NCI-H2107 treated with DMSO at 0.1 percent for 48 hours (cell line): ENCODE data around the gene CABP2.

Experiments
- DNase-seq: peaks from one replicate; lab custom pipeline; 2025; ENCODE audit not compliant: unreplicated experiment; lab: John Stamatoyannopoulos, UW

Gene CABP2

DNA sequence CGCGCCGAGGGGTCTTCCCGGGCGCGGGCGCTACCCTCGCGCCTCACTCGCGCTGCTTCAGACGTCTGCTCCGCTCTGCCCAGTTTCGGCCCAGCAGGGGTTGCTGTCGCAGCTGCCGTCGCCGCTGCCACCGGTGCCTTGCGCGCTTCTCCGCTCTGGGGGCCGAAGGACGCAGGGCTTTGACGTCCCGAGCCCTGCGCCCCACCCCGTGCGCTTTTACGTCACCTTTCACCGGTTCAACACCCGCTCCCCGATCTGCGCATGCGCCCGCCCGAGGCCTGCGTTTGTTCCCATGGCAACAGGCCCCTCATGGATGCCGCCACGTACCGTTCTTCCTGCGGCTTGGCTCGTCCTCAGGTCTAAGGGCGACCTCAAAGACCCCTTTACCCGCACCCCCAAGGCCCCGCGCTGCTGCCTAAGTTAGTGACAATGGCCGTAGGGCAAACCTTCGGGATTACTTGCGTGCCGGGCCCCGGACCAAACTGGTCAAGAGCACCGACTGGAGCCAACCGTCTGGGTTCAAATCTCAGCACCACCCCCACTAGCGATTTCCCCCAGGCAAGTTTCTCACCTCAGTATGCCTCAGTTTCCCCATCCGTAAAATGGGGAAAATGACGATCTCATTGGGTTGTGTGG lies 14.6 kb downstream of the CABP2 start:
- peak; percentile 89 for DNase-seq

- peak; percentile 90 for DNase-seq
Observed at GRCh38 chr11:67507864-67508485, 15.3 kb downstream of the CABP2 start, which contains the start of gene CDK2AP2. Gene CDK2AP2, minus strand, starts transcription at chr11:67508162. Its CDS starts 80 bp downstream, at chr11:67508082.

GRCh38 chr11:67507242-67507863 lies 15.9 kb downstream of the CABP2 start:
- no peak for DNase-seq

DNA sequence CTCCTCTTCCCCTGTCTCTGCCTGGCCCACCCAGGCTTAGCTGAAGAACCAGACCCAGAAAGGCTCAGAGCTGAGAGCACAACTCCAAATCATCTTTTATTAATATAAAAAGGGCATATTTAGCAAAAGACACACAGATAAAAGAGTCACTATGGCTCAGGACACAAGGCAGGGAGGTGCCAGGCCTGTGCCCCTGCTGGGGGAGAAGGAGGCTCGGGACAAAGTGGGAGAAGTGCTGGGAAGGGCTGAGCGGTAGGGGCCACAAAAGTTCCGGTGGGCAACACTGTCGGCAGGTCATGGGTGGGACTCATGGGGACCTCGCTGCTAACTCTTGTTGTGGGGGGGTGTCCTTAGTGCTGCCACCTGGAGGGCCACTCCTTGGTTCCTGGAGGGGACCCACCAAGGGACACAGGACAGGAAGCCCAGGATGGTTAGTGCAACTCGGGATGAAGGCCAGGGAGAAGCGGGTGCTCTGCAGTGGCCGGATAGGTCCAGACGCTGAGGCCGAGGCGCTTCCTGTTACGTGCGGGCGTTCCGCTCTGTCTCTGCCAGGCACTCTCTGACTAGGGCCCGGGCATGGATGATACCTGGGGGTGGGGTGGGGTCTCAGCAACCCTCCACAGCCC lies 16.7 kb downstream of the CABP2 start:
- DNase-seq = no peak

DNA sequence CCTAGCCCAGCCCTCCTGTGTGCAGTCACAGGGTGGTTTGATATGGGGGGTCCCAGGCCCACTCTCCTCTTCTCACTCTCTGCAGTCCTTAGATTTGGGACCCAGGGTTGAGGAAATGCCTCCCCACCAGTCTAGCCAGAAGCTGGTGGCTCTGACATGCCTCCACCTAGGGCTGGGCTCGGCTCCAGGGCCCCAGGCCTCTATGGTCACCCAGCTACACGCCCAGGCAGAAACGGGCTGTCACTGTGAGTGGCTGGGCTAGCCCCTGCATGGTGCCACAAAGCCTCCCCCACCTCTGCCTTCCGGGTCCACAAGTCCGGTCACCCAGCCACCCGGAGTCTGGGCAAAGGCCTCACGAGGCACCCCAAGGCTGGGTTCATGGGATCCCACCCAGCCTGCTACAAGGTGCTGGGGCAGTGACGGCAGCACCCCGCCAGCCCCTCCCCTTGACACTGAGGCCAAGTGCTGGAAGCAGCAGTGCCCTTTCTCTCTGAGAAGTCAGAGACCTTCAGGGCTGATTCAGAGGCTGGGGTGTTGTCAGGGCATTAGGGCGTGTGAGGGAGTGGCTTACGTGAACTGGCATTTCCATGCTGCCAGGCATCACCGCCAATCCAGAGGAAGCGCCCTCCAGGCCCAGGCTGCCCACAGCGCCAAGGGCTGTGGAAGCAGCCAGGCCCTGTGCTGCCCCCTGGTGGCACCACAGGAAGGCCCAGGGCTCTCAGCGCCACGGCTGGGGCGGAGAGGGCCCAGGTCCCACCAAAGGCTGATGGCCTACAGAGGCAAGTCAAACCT lies 17.4 kb downstream of the CABP2 start:
- peak; percentile 31 for DNase-seq

DNA sequence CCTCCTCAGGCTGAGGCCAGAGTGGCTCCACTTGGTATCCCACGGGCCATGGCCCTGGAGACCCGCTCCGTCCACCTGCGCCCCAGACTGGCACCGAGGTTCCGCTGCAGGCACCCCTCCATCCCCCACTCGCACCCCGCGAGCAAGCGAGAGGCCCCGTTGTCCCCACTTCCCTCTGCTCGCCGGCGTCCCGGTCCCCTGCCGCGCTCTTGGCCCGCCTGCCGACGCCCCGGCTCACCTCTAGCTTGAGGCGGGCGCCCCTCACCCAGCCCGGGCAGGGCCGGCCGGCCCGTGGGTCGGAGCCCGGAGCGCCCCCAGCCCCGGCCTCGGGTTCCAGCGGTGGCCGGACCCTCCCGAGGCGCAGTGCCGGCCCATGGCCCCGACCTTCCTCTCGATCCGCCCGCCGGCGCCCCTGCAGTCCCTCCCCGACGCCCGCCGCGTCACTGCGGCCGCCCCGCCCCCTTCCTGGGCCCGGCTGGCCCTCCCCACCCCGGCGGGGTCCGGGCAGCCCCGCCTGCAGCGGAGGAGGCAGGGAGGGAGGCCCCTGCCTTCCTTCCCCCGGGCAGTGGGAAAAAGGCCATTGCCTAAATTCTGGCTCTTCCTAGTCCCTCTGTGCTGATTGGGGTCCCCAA lies 18.2 kb downstream of the CABP2 start, which contains the start of gene PITPNM1:
PITPNM1 (minus strand) TSS at position 414 of the 632 bp plus-strand sequence. CDS start 1,183 bp downstream, outside the sequence.
- no peak for DNase-seq

DNA sequence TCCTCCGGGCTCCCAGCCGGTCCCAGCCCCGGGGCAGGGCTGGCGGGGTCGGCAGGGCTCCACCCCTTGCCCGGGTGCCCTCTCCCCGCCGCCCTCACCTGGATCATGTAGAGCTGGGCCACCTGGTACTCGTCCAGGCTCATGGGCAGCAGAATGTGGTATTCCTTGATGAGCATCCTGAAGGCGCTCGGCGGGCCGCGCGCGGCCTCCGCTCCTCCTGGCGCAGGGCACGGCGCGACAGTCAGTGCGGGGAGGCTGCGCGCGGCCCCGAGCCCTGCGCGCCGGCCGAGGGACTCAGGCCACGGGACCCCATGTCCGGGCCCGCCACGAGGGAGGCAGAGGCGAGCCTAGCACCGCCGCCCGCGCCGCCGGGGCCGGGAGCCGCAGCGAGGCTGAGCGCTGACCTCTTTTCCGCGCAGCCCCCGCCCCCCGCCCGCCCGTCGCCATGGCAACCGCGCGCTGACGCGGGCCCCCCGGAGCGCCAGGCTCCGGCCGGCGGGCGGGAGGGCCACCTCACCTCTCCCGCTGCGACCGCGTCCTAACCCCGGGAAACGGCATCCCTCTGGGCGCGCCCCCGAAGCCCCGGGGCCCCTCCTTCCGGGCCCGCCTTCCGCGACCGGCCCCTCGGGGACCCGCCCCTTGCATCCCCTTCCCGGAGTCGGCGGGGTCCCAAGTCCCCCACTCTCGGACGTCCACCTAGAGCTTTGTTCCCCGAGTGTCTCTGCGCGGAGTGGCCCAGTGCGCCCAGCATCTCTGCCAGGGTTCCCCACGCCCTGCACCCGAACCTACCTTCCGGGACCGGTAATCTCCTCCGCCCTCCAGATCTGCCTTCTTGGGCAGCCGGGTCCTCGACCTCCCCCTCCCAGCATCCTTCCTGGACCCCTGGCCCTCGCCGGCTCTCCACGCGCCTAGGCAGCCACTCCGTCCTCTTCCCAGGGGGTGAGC lies 19.0 kb downstream of the CABP2 start:
- DNase-seq = no peak

- DNase-seq = no peak
Observed at GRCh38 chr11:67503119-67504004, 19.9 kb downstream of the CABP2 start.

- DNase-seq = no peak
Observed at GRCh38 chr11:67502328-67502979, 20.8 kb downstream of the CABP2 start.

- DNase-seq = no peak
Observed at GRCh38 chr11:67501854-67502253, 21.4 kb downstream of the CABP2 start.

DNA sequence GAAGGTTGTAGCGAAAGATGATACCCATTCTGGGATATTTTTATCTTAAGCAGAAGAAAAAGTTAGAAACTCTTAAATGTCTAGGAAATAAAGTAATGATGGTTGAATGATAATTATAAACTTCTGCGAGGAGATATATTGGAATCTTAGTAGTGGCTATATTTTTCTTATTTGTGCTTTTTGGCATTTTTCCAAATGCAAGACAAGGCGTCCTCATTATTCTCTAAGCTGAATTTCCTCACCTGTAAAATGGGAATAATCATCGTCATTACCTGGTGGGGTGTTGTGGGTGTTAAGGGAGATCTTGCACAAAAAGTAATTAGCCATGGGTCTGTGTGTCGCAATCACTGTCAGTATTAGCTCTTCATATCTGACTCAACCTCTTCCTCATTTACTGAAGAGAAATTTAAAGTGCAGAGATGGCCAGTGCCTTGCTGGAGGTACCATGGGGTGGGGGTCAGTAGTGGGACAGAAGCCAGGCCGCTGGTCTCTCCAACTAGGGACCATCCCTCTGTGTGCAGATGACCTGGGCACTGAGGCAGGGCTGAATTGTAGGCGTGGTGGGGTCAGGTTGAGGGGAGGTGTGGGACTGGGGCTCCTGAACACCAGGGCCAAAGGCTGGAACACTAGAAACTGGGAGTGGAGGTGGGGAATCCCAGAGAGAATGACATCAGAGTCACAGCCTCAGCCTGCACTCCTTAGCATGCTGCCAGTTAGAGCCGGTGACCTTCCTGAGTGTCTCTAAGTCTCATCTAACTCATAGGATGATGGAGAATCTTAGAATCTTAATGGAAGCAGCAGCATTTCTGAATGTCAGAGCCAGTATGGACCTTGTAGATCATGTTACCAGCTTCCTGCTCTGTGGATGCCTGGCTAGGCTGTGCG lies 22.2 kb downstream of the CABP2 start:
- DNase-seq = no peak

- peak; percentile 8 for DNase-seq
Observed at GRCh38 chr11:67500484-67500821, 22.8 kb downstream of the CABP2 start.

DNA sequence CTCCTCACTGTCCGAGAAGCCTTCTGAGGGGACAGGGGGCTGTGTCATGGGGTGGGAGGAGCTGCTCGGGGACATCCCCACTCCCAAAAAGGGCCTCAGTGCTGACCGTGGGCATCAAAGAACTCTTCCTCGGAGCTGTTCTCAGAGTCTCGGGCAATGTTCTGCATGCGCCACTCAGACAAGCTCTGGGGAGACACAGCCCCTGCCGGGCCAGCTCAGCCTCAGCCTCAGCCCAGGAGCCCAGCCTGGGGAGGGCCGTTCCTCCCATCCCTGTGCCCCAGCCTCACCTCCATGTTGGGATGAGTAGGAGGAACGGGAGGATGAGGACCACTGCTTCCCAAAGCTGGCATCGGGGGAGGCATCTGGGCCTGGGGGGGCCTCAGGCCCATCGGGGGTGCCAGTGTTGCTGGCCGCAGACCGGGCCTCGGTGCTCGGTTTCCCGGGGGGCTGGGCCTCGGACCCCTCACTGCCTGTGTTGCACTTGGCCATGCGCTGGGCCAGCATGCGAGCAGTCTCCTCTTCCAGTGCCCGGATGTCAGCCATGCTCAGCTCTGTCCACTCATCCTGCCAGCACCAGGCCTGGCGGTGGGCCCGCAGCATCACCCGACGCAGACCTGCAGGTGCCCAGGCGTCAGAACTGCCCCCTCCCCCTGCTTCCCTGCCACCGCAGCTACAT lies 23.3 kb downstream of the CABP2 start:
- no peak for DNase-seq

DNA sequence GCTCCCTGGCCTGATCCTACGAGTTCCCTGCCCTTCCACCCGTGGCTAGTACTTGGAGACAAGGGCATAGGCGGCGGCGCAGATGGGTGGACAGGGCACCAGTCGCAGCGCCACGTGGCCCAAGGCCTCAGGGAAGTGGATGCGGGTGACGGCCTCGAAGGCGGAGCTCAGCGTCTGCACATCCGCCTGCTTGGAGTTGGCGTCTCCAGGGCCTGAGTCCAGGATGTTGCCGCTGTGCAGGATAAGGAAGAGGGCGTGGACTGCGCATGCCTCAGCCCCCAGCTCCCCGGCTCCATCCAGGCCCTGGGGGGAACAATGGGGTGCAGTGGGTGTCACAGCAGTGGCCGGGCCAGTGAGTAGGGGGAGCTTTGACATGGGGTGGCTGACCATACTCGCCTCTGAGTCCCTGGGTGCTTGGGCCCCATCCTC lies 24.7 kb downstream of the CABP2 start:
- no peak for DNase-seq

GRCh38 chr11:67497656-67498291 lies 25.5 kb downstream of the CABP2 start:
- no peak for DNase-seq

- no peak for DNase-seq
Observed at GRCh38 chr11:67496113-67496512, 27.1 kb downstream of the CABP2 start.
